ENCODE data around the gene TRIM41. TPM values are rescaled to one million over a fixed set of nuclear protein-coding genes. Genes with fewer than 3 reads are reported as not detected.

The TRIM41 gene
- polyA plus RNA-seq, 1 donor (not counting 4 experiments of a cell fraction or from before 2014, with no cell fraction given): 13.4 TPM

GRCh38 chr5:181194489-181195248 lies 28.4 kb upstream of the TRIM41 start:
- TF ChIP-seq CTCF (optimal IDR thresholded peaks at IDR 0.05 in 1 of 3, IDR thresholded peaks at IDR 0.05 in 1 of 3, conservative IDR thresholded peaks at IDR 0.05 in 1 of 3; ENCODE audit: extremely low read depth in 1 of 3, insufficient read depth in 2 of 3, low read length in 3 of 3) (no peak), EZH2 (IDR thresholded peaks at IDR 0.05; ENCODE audit: low read length) (no peak)
- Histone ChIP-seq H3K4me3 (ENCODE audit: control insufficient read depth in 2 of 3, extremely low read depth in 1 of 3, insufficient read depth in 2 of 3, low read depth in 1 of 3, low read length in 3 of 3) (no peak overlapping the region), H4K20me1 (ENCODE audit: control insufficient read depth, extremely low read depth, insufficient read depth, low read length) (no peaks in the 10 kb centered on the region), H3K36me3 (ENCODE audit: control insufficient read depth in 2 of 2, extremely low read depth in 1 of 2, insufficient read depth in 2 of 2, low read length in 2 of 2) (peaks cover 9 to 14% of the 10 kb centered on the region in 2 experiments), H3K4me2 (ENCODE audit: control insufficient read depth, extremely low read depth, insufficient read depth, low read depth, low read length) (no peak overlapping the region), H3K27ac (ENCODE audit: control insufficient read depth, insufficient read depth, low read length) (no peak overlapping the region), H3K4me1 (ENCODE audit: control insufficient read depth, extremely low read depth, insufficient read depth, low read length) (peaks cover 8% of the 10 kb centered on the region), H3K79me2 (ENCODE audit: control insufficient read depth, insufficient read depth, low read length) (peaks cover 2% of the 10 kb centered on the region), H3K9me1 (ENCODE audit: control insufficient read depth, extremely low read depth, insufficient read depth, low read length) (no peaks in the 10 kb centered on the region), H3K9me3 (ENCODE audit: control insufficient read depth, low read depth, low read length) (no peaks in the 10 kb centered on the region), H2AFZ (ENCODE audit: control insufficient read depth, low read length) (no peak overlapping the region), H3K9ac (ENCODE audit: control insufficient read depth, extremely low read depth, insufficient read depth, low read length) (no peak overlapping the region), H3K27me3 (ENCODE audit: control insufficient read depth, extremely low read depth, insufficient read depth, low read length) (no peaks in the 10 kb centered on the region)
- DNase-seq (ENCODE audit: low read depth, low spot score) (no peak), FAIRE-seq (no peak)
- dilution Hi-C loops (cut with MboI; ENCODE audit: extremely low pct_ligation_motif_present, low sequenced_read_pairs): no loop called here

- Histone ChIP-seq H3K9ac (ENCODE audit: control insufficient read depth, extremely low read depth, insufficient read depth, low read length) (no peak overlapping the region), H2AFZ (ENCODE audit: control insufficient read depth, low read length) (no peak overlapping the region), H4K20me1 (ENCODE audit: control insufficient read depth, extremely low read depth, insufficient read depth, low read length) (no peaks in the 10 kb centered on the region), H3K36me3 (ENCODE audit: control insufficient read depth in 2 of 2, extremely low read depth in 1 of 2, insufficient read depth in 2 of 2, low read length in 2 of 2) (peaks cover 10 to 17% of the 10 kb centered on the region in 2 experiments), H3K27me3 (ENCODE audit: control insufficient read depth, extremely low read depth, insufficient read depth, low read length) (no peaks in the 10 kb centered on the region), H3K9me3 (ENCODE audit: control insufficient read depth, low read depth, low read length) (no peaks in the 10 kb centered on the region), H3K4me3 (ENCODE audit: control insufficient read depth in 2 of 3, extremely low read depth in 1 of 3, insufficient read depth in 2 of 3, low read depth in 1 of 3, low read length in 3 of 3) (no peak overlapping the region), H3K4me2 (ENCODE audit: control insufficient read depth, extremely low read depth, insufficient read depth, low read depth, low read length) (no peak overlapping the region), H3K27ac (ENCODE audit: control insufficient read depth, insufficient read depth, low read length) (no peak overlapping the region), H3K9me1 (ENCODE audit: control insufficient read depth, extremely low read depth, insufficient read depth, low read length) (no peaks in the 10 kb centered on the region), H3K79me2 (ENCODE audit: control insufficient read depth, insufficient read depth, low read length) (peaks cover 2% of the 10 kb centered on the region), H3K4me1 (ENCODE audit: control insufficient read depth, extremely low read depth, insufficient read depth, low read length) (peaks cover 6% of the 10 kb centered on the region)
- no peak for DNase-seq (ENCODE audit: low read depth, low spot score)
- TF ChIP-seq EZH2 (IDR thresholded peaks at IDR 0.05; ENCODE audit: low read length) (no peak), CTCF (optimal IDR thresholded peaks at IDR 0.05 in 1 of 3, IDR thresholded peaks at IDR 0.05 in 1 of 3, conservative IDR thresholded peaks at IDR 0.05 in 1 of 3; ENCODE audit: extremely low read depth in 1 of 3, insufficient read depth in 2 of 3, low read length in 3 of 3) (no peak)
- FAIRE-seq: no peak
- dilution Hi-C loops (cut with MboI; ENCODE audit: extremely low pct_ligation_motif_present, low sequenced_read_pairs): no loop called here
Measured at GRCh38 chr5:181195249-181195761, 27.8 kb upstream of the TRIM41 start.

All from keratinocyte (primary cell).